GM18867 (cell line): Measurements from ENCODE around the gene PHTF1.

ENCODE experiments used
- ATAC-seq: cut with Tn5 transposase; IDR thresholded peaks from one replicate; pipeline ENCODE4 v1.9.1; 2021; ENCODE audit warnings: mild to moderate bottlenecking, moderate library complexity; ENCODE audit not compliant: unreplicated experiment

Gene PHTF1

DNA sequence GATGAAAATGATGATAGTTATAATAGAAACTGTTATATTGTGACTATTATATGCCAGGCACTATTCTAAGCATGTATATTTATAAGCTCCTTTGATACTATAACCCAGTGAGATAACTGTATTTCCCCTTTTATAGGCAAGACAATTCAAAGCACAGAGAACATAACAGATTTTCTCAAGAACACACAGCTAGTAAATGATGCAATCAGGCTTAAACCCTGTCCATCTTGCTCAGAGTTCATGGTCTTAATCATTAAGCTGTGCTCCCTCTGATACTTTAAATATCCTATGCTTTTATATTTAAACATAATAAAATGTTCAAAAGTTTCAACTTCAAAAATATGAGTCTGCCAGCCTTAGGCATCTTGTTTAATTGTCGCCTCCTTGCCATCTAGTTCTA, 88.6 kb downstream of the PHTF1 start:
- ATAC-seq, result no peak

DNA sequence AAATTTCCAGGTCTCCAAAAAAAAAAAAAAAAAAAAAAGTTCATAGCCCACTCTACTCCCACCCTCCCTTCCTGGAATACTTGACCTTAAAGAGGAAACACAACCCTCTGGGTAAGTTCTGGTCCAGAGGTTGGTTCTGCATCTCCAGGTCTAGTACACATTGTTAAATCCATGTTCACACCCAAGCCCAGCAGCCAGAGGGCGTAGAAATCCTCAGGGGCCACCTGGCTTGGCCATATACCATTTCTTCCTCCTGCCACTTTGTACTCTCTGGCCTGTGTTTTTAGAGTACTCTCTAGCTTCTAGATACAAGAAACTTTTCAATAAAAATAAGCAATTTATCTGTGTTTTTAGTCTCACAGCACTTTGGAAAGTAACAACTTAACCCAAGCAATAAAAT, 89.3 kb downstream of the PHTF1 start:
- no peak for ATAC-seq

DNA sequence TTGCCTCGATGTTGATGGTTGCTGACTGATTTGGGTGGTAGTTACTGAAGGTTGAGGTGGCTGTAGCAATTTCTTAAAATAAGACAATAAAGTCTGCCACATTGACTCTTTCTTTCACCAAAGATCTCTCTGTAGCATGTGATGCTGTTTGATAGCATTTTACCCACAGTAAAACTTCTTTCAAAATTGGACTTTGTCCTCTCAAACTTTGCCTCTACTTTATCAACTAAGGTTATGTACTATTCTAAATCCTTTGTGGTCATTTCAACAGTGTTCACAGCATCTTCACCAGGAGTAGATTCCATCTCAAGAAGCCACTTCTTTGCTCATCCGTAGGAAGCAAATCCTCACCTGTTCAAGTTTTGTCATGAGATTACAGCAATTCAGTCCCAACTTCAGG, 93.2 kb downstream of the PHTF1 start:
- no peak for ATAC-seq

DNA sequence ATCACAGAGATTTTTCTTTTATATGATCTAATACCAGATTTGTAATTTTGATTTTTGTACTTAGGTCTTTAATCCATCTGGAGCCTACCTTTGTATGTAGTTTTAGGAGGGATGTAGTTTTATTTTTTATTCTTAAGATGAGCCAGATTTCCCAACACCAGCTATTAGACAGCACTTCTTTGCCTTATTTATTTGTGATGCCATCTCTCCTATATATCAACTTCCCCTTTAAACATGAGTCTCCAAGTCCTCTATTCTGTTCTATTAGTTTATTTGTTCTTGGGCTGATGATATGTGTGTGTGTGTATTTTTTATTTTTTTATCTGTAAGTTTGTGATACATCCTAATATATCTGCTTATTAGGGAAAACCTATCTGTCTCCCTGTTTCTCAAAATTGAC, 94.2 kb downstream of the PHTF1 start:
- no peak for ATAC-seq

DNA sequence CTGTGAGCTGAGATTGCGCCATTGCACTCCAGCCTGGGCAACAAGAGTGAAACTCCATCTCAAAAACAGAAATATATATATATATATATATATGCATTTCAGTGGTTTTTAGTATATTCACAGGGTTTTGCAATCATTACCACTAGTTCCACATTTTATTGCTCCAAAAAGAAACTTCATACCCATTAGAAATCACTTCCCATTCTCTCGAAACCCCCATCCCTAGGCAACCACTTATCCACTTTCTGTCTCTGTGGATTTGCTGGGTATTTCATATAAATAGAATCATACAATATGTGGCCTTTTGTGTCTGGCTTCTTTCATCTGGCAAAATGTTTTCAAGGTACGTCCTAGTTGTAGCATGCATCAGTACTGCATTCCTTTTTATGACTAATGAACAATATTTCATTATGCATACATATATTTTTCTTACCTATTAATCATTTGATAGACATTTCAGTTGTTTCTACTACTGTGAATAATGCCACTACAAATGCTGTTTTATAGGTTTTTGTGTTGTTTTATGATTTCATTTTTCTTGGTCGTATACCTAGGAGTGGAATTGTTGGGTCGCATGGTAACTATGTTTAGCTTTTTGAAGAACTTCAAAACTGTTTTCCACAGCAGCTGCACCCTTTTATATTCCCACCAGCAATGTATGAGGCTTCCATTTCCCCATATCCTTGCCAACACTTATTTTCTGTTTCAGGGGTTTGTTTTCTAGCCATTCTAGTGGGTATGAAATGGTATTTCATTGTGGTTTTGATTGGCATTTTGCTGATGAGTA, 95.9 kb downstream of the PHTF1 start:
- no peak for ATAC-seq

DNA sequence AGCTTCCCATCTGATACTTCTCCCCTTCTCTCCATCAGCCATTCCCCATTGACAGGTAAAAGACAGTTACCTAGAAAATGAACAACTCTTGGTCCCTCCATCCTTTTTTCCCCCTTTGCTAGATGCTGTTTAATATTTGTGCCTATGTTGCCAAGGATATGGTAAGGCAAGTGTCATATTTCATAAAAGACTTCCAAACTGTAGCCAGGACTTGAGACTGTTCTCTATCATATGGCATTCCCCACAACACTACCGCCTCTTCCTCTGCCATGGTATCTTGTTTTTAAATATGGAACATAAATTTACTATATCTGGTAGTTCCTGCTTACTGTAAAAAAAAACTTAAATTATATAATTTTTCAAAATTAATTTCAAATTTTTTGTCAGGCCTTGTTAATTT, 97.2 kb downstream of the PHTF1 start:
- ATAC-seq, result no peak

- no peak for ATAC-seq
Observed at GRCh38 chr1:113660088-113660487, 99.2 kb downstream of the PHTF1 start.

DNA sequence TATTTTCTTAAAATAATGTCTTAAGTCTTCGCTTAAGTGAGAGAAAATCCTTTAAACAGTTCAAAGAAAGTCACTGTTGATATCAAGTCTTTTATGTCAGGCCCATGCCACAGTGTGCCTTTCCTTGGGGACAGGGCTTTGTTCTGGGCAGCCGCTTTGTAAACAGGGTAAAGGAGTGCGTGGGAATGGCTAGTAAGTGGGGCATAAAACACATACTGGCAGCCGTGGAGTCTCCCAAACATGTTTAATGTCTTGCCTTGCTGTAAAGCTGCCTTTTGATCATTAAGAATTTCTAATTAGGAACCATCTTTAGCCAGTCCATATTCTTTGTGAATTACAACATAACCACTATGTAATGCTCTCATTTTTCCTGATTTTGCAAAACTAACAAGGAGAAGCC, 99.7 kb downstream of the PHTF1 start:
- no peak for ATAC-seq

- ATAC-seq, result no peak
Observed at GRCh38 chr1:113659035-113659434, 100.3 kb downstream of the PHTF1 start.

DNA sequence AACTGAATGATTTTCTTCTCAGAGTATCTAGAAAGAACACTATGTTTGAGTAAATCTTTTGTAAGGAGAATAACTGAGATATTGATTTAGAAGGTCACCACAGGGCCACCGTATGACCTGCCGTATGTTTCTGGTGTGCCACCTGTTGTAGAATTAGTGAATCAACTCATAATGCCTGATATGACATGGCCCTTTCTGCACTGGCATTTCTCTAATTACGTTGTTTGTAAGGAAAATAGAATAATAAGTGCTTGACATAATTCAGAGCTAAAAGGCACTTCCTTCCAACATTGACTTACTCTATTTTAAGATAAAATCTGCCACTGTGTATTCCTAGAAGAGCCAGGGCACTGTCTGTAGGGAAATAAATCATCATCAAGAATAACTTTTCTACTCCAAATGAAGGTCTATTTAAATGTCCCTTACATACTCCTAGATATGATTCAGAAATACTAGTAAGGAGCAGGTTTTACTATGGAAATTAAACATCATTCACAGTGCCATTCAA, 101.7 kb downstream of the PHTF1 start:
- ATAC-seq, result no peak

GRCh38 chr1:113657126-113657525, 102.2 kb downstream of the PHTF1 start:
- no peak for ATAC-seq

GRCh38 chr1:113654883-113655282, 104.4 kb downstream of the PHTF1 start:
- ATAC-seq, result no peak

- no peak for ATAC-seq
Observed at GRCh38 chr1:113653741-113654140, 105.5 kb downstream of the PHTF1 start.

DNA sequence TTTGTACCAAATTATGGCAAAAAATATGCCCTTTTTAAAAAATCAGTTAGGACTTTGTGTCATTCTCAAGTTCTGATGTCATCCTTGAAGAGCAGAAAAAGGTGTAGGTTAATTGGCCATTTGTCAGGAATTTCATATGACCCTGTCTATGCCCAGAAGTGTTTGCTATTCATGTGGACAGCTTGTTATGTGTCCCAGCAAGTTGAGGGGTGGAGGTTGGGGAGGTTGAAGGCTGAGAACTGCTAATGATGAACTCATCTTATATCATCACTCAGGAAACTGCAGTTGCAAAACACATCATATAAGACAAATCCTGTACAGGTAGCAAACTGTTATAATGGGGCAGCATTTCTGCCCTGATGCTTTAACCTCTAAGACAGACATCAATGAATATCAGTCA, 106.5 kb downstream of the PHTF1 start:
- ATAC-seq, result no peak

DNA sequence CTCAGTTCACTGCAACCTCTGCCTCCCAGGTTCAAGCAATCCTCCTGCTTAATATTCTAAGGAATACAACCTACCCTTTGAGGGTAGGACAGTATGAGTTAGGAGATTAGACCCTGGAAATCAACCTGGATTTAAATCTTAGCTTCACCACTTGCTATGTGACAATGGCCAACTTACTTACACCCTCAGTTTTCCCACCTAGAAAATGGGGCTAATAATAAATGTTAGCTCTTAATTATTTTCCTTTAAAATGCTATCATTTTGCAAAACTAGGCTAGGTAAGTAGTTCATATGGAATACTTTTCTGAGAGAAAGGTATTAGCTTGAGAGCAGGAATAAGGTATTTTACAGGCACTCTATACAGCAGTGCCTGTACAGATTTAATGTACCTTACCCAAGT, 110.8 kb downstream of the PHTF1 start:
- ATAC-seq, result no peak

GRCh38 chr1:113647164-113647563, 112.1 kb downstream of the PHTF1 start:
- no peak for ATAC-seq
